ENCODE data around the gene ZBTB46.

Gene ZBTB46

GRCh38 chr20:63828545-63828944 lies 2.5 kb downstream of the ZBTB46 start:
- Histone ChIP-seq H3K4me2 (ENCODE audit: low read depth, low read length, poor library complexity, severe bottlenecking) (no peak overlapping the region), H3K27me3 (ENCODE audit: low read length) (no peaks in the 10 kb centered on the region), H3F3A (ENCODE audit: insufficient read depth) (no peaks in the 10 kb centered on the region), H3K9ac (ENCODE audit: low read length) (no peak overlapping the region), H3K27ac (ENCODE audit: low read depth, low read length) (no peak overlapping the region), H3K9me3 (ENCODE audit: insufficient read depth, low read length) (no peaks in the 10 kb centered on the region), H4K20me1 (ENCODE audit: low read depth, low read length) (no peaks in the 10 kb centered on the region), H2AFZ (ENCODE audit: low read depth, low read length, severe bottlenecking) (no peak overlapping the region), H3K79me2 (ENCODE audit: insufficient read depth, low read length) (no peaks in the 10 kb centered on the region), H3K9me2 (replicated peaks; ENCODE audit: insufficient read depth, low read length) (no peaks in the 10 kb centered on the region), H3K4me3 (ENCODE audit: insufficient read depth, low read length, poor library complexity, severe bottlenecking) (no peak overlapping the region), H3K36me3 (ENCODE audit: low read length) (no peaks in the 10 kb centered on the region)
- no peak for TF ChIP-seq EZH2phosphoT487 (conservative IDR thresholded peaks at IDR 0.05; ENCODE audit: low read length)
- no peak for TF ChIP-seq CTCF (IDR thresholded peaks at IDR 0.05; ENCODE audit: insufficient read depth, low read length, poor library complexity, severe bottlenecking)

- Histone ChIP-seq H3K79me2 (ENCODE audit: insufficient read depth, low read length) (no peaks in the 10 kb centered on the region), H3K9me2 (replicated peaks; ENCODE audit: insufficient read depth, low read length) (no peaks in the 10 kb centered on the region), H3K27ac (ENCODE audit: low read depth, low read length) (no peak overlapping the region), H3K9me3 (ENCODE audit: insufficient read depth, low read length) (no peaks in the 10 kb centered on the region), H3K27me3 (ENCODE audit: low read length) (no peaks in the 10 kb centered on the region), H3K36me3 (ENCODE audit: low read length) (no peaks in the 10 kb centered on the region), H3K4me2 (ENCODE audit: low read depth, low read length, poor library complexity, severe bottlenecking) (no peak overlapping the region), H2AFZ (ENCODE audit: low read depth, low read length, severe bottlenecking) (no peak overlapping the region), H3K4me3 (ENCODE audit: insufficient read depth, low read length, poor library complexity, severe bottlenecking) (no peak overlapping the region), H3F3A (ENCODE audit: insufficient read depth) (no peaks in the 10 kb centered on the region), H3K9ac (ENCODE audit: low read length) (no peak overlapping the region), H4K20me1 (ENCODE audit: low read depth, low read length) (no peaks in the 10 kb centered on the region)
- TF ChIP-seq EZH2phosphoT487 (conservative IDR thresholded peaks at IDR 0.05; ENCODE audit: low read length) (no peak), CTCF (IDR thresholded peaks at IDR 0.05; ENCODE audit: insufficient read depth, low read length, poor library complexity, severe bottlenecking) (no peak)
Measured at GRCh38 chr20:63828124-63828523, 2.9 kb downstream of the ZBTB46 start.

- Histone ChIP-seq H4K20me1 (ENCODE audit: low read depth, low read length) (no peaks in the 10 kb centered on the region), H3K9me3 (ENCODE audit: insufficient read depth, low read length) (no peaks in the 10 kb centered on the region), H3K27me3 (ENCODE audit: low read length) (0 out of 2 replicates have a peak, but pooled peaks cover 6% of the 10 kb centered on the region), H3K4me3 (ENCODE audit: insufficient read depth, low read length, poor library complexity, severe bottlenecking) (no peak overlapping the region), H2AFZ (ENCODE audit: low read depth, low read length, severe bottlenecking) (no peak overlapping the region), H3K79me2 (ENCODE audit: insufficient read depth, low read length) (no peaks in the 10 kb centered on the region), H3K27ac (ENCODE audit: low read depth, low read length) (no peak overlapping the region), H3K9ac (ENCODE audit: low read length) (no peak overlapping the region), H3K4me2 (ENCODE audit: low read depth, low read length, poor library complexity, severe bottlenecking) (no peak overlapping the region), H3K36me3 (ENCODE audit: low read length) (no peaks in the 10 kb centered on the region), H3F3A (ENCODE audit: insufficient read depth) (no peaks in the 10 kb centered on the region), H3K9me2 (replicated peaks; ENCODE audit: insufficient read depth, low read length) (no peaks in the 10 kb centered on the region)
- no peak for TF ChIP-seq CTCF (IDR thresholded peaks at IDR 0.05; ENCODE audit: insufficient read depth, low read length, poor library complexity, severe bottlenecking)
- no peak for TF ChIP-seq EZH2phosphoT487 (conservative IDR thresholded peaks at IDR 0.05; ENCODE audit: low read length)
Measured at GRCh38 chr20:63826753-63827152, 4.3 kb downstream of the ZBTB46 start.

Data from SU-DHL-6 (cell line).